Activated CD8-positive, alpha-beta T cell treated with anti-CD3 and anti-CD28 coated beads for 36 hours (primary cell): Measurements from ENCODE around the gene ADAMTS16. TPM values are rescaled to one million over a fixed set of nuclear protein-coding genes. Genes with fewer than 3 reads are reported as not detected.

Experiments used
- ATAC-seq: fragments of 200-7000 bp; cut with Tn5 transposase; one replicate; pipeline ENCODE4 v1.10.0; 2021; ENCODE audit warnings: mild to moderate bottlenecking, moderate library complexity
- CTCF ChIA-PET: fragments of 350-600 bp; sonication (Branson Sonifier 250); formaldehyde crosslinking; loops from one replicate; lab custom pipeline; 2021; ENCODE audit warnings: antibody characterized with exemption; lab: Charles Lee
- POLR2A ChIA-PET: fragments of 350-600 bp; sonication (Branson Sonifier 250); formaldehyde crosslinking; loops from one replicate; lab custom pipeline; 2021; ENCODE audit warnings: antibody characterized with exemption; lab: Charles Lee
- DNase-seq: peaks from one replicate; pipeline ENCODE4 v3.0.0-alpha.2; 2020
- H3K27ac Mint-ChIP-seq: one replicate; pipeline ENCODE4 v1.8.0; 2021; ENCODE audit warnings: mild to moderate bottlenecking, mixed read lengths
- H3K27me3 Mint-ChIP-seq: one replicate; pipeline ENCODE4 v1.8.0; 2021; ENCODE audit warnings: mixed read lengths
- H3K36me3 Mint-ChIP-seq: one replicate; pipeline ENCODE4 v1.8.0; 2021; ENCODE audit warnings: low read depth, mixed read lengths
- H3K4me1 Mint-ChIP-seq: one replicate; pipeline ENCODE4 v1.8.0; 2021; ENCODE audit warnings: low read depth, mixed read lengths
- H3K4me3 Mint-ChIP-seq: one replicate; pipeline ENCODE4 v1.8.0; 2021; ENCODE audit warnings: mild to moderate bottlenecking, moderate library complexity, mixed read lengths
- H3K9me3 Mint-ChIP-seq: one replicate; pipeline ENCODE4 v1.8.0; 2021; ENCODE audit warnings: mixed read lengths
- intact Hi-C: fragments of 100-400 bp; cut with micrococcal nuclease; formaldehyde crosslinking; loops from one replicate; pipeline ENCODE4 v1.10.0; 2022
- total RNA-seq, 2 experiments: library from RNA; stranded (reverse); gene quantifications; one replicate each; pipeline ENCODE4 v1.2.3, GENCODE V29; 2021
- TF ChIP-seq, protein P1 (sequence below): fragments of 200-600 bp; IDR thresholded peaks from one replicate; pipeline ENCODE4 v1.8.0; 2022; ENCODE audit warnings: antibody characterized with exemption, mild to moderate bottlenecking

ADAMTS16 gene
- total RNA-seq, 2 experiments from 2014 or later, result not detected

DNA sequence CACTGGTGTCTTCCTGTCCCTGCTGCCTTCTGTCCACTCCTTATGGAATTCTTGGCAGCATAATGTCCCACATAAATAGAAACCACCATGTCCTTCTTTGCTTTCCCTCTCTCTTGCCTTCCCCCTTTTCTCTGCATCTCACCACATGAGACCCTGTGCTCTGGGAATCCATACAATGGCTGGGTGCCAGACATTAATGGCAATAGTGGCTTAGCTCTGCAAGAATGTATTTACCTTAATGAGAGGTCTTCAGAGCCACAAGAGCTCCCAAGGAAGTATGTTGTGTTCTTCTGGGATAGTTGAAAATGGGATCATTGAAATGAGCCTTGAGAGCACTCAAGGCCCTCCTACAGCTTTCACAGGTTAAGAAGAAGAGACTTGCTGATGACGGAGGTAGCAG, 58.7 kb downstream of the ADAMTS16 start:
- intact Hi-C loops, result no loop called here
- Mint-ChIP-seq H3K27ac (no peak overlapping the region), H3K27me3 (peaks cover 2% of the 10 kb centered on the region), H3K4me3 (no peak overlapping the region), H3K36me3 (no peaks in the 10 kb centered on the region), H3K9me3 (peaks cover 2% of the 10 kb centered on the region), H3K4me1 (no peaks in the 10 kb centered on the region)
- POLR2A ChIA-PET, result interaction anchor here (0.5 kb wide), 1 partner anchor 55 kb away, joined by 3 read pairs; no protein-coding TSS in a partner anchor
- CTCF ChIA-PET, result no interaction called here
- ATAC-seq (no peak), DNase-seq (no peak)
- TF ChIP-seq, protein P1, sequence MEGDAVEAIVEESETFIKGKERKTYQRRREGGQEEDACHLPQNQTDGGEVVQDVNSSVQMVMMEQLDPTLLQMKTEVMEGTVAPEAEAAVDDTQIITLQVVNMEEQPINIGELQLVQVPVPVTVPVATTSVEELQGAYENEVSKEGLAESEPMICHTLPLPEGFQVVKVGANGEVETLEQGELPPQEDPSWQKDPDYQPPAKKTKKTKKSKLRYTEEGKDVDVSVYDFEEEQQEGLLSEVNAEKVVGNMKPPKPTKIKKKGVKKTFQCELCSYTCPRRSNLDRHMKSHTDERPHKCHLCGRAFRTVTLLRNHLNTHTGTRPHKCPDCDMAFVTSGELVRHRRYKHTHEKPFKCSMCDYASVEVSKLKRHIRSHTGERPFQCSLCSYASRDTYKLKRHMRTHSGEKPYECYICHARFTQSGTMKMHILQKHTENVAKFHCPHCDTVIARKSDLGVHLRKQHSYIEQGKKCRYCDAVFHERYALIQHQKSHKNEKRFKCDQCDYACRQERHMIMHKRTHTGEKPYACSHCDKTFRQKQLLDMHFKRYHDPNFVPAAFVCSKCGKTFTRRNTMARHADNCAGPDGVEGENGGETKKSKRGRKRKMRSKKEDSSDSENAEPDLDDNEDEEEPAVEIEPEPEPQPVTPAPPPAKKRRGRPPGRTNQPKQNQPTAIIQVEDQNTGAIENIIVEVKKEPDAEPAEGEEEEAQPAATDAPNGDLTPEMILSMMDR, result no peak

DNA sequence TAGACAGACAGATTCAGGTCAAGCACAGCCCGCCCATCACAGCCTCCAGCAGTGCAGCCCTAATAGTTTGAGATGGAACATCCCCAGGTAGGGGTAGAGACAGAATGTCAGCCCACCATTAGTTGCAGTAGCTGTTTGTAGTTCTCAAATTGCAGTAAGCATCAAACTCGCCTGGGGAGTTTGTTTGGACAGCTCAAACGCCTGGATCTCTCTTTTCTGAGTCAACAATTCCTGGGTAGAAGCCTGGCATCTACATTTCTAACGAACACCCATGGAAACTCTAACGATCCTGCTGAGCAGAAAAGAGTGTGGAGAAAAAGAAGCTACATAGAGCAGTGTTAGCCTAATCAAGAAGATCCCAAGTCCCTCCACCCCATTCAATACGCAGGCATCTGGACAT, 59.4 kb downstream of the ADAMTS16 start:
- DNase-seq (no peak), ATAC-seq (no peak)
- Mint-ChIP-seq H3K36me3 (no peaks in the 10 kb centered on the region), H3K4me3 (no peak overlapping the region), H3K4me1 (no peaks in the 10 kb centered on the region), H3K27me3 (peaks cover 2% of the 10 kb centered on the region), H3K9me3 (peaks cover 2% of the 10 kb centered on the region), H3K27ac (no peak overlapping the region)
- ChIA-PET CTCF (no interaction called here), POLR2A (no interaction called here)
- intact Hi-C loops, result no loop called here
- TF ChIP-seq, protein P1, result no peak

DNA sequence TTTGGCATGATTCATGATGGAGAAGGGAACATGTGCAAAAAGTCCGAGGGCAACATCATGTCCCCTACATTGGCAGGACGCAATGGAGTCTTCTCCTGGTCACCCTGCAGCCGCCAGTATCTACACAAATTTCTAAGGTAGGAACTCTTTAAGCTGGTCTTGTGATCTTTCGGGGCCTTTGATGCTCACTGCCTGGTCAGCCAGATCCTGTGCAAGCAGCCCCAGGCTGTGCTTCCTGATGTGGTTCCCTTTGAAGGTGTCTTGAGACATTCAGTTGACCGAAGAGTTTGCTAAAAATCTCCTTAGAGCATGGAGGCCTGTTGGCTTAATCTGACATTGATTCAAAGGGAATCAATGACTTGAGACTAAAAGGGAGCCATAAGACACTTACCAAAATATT, 60.0 kb downstream of the ADAMTS16 start:
- ChIA-PET CTCF (no interaction called here), POLR2A (no interaction called here)
- DNase-seq (no peak), ATAC-seq (no peak)
- TF ChIP-seq, protein P1, result no peak
- no peaks in the 10 kb centered on the region for H3K4me1 Mint-ChIP-seq
- no peak overlapping the region for H3K27ac Mint-ChIP-seq
- no peak overlapping the region for H3K4me3 Mint-ChIP-seq
- intact Hi-C loops, result no loop called here
- H3K9me3 Mint-ChIP-seq, result peaks cover 2% of the 10 kb centered on the region
- H3K27me3 Mint-ChIP-seq, result peaks cover 2% of the 10 kb centered on the region
- no peaks in the 10 kb centered on the region for H3K36me3 Mint-ChIP-seq

DNA sequence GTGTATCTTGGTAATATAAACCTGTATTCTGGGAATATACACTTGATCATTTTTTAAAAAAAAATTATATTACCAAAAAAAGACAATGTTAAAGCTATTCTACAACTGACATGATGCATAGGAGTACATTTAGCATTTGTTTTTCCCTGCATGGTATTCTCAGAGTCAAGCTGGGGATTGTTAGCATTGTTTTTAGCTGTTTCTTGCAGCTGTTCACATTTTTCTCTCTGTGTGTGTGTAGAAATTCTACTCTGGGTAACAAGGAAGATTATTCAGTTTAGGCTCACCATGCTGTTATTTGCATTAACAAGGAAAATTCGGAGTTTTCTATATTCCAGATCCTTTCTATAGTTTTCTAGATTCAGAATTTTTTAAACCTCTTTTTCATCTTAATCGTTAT, 62.2 kb downstream of the ADAMTS16 start:
- intact Hi-C loops, result no loop called here
- TF ChIP-seq, protein P1, result no peak
- peaks cover 2% of the 10 kb centered on the region for H3K9me3 Mint-ChIP-seq
- ChIA-PET CTCF (no interaction called here), POLR2A (no interaction called here)
- no peak overlapping the region for H3K4me3 Mint-ChIP-seq
- H3K36me3 Mint-ChIP-seq, result no peaks in the 10 kb centered on the region
- no peak overlapping the region for H3K27ac Mint-ChIP-seq
- DNase-seq (no peak), ATAC-seq (no peak)
- H3K4me1 Mint-ChIP-seq, result no peaks in the 10 kb centered on the region
- peaks cover 2% of the 10 kb centered on the region for H3K27me3 Mint-ChIP-seq

DNA sequence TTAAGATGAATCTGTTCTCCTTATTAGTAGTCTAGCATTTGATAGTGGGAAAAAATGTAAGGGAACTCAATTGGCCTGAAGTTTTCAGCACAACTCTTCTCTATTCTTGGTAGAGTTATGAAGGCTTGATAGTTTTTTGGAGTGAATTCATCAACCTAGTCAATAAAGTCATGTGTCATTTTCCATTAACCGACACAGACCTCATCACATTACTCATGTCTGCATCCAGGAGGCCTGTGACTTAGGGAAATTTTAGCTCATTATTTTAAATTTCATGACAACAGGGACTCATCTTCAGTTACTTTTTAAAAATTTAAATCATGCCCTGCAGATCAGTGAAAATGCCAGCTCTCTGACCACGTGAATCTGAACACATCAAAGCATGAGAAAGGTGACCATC, 63.3 kb downstream of the ADAMTS16 start:
- ChIA-PET CTCF (no interaction called here), POLR2A (no interaction called here)
- DNase-seq (no peak), ATAC-seq (no peak)
- Mint-ChIP-seq H3K27me3 (peaks cover 2% of the 10 kb centered on the region), H3K4me3 (no peak overlapping the region), H3K27ac (no peak overlapping the region), H3K9me3 (peaks cover 2% of the 10 kb centered on the region), H3K4me1 (no peaks in the 10 kb centered on the region), H3K36me3 (no peaks in the 10 kb centered on the region)
- TF ChIP-seq, protein P1, result no peak
- intact Hi-C loops, result no loop called here
